Endothelial cell of umbilical vein (primary cell): ENCODE data around the gene B3GNT9.

Source experiments
- CTCF ChIP-seq, 2 donors: IDR thresholded peaks; 1 replicate in 1 of 2; 2 replicates in 1 of 2; pipeline ENCODE4 v1.5.1; 2011; ENCODE audit warnings: low read length in 2 of 2, mild to moderate bottlenecking in 2 of 2, moderate library complexity in 2 of 2, control low read depth in 1 of 2, inconsistent platforms in 1 of 2, low read depth in 1 of 2; ENCODE audit not compliant: insufficient read depth in 1 of 2; ENCODE audit errors: extremely low read depth in 1 of 2
- JUN ChIP-seq: IDR thresholded peaks from 2 replicates; pipeline ENCODE4 v1.6.1; 2011; ENCODE audit warnings: borderline replicate concordance, low read depth; ENCODE audit not compliant: insufficient read length, insufficient read depth
- POLR2A ChIP-seq: IDR thresholded peaks from 2 replicates; pipeline ENCODE4 v1.6.1; 2012; ENCODE audit warnings: low read depth, mild to moderate bottlenecking, control low read depth, low read length
- POLR2AphosphoS5 ChIP-seq: IDR thresholded peaks from 2 replicates; pipeline ENCODE4 v1.6.1; 2012; ENCODE audit warnings: low read depth, mild to moderate bottlenecking, control low read depth, low read length, moderate library complexity; ENCODE audit not compliant: insufficient read depth

- TF ChIP-seq JUN (no peak), CTCF (IDR thresholded peaks at IDR 0.05; ENCODE audit: extremely low read depth in 1 of 2, insufficient read depth in 1 of 2, low read depth in 1 of 2, low read length in 2 of 2) (no peak), POLR2AphosphoS5 (no peak), POLR2A (no peak)
These were observed 46.9 kb upstream of the B3GNT9 start for GRCh38 chr16:67197704-67198103.
